ENCODE measurements around the gene ZKSCAN1. TPM values are rescaled to one million over a fixed set of nuclear protein-coding genes. Genes with fewer than 3 reads are reported as not detected.
"Not testable (repeated sequence)": the region's sequence is repeated elsewhere in the genome, so short reads cannot be mapped to it uniquely, and the experiment has no call there.

ZKSCAN1 gene
- 35.3 TPM for total RNA-seq

- DNase-seq (ENCODE audit: low read depth in 2 of 3, low spot score in 2 of 3): peak; percentile 77 to 96 (median 92)
These were observed at the start of gene ZKSCAN1 for GRCh38 chr7:100015232-100016214. TSS of gene ZKSCAN1 (plus strand) at chr7:100015596. CDS start at chr7:100023507, 7,911 bp downstream.

DNA sequence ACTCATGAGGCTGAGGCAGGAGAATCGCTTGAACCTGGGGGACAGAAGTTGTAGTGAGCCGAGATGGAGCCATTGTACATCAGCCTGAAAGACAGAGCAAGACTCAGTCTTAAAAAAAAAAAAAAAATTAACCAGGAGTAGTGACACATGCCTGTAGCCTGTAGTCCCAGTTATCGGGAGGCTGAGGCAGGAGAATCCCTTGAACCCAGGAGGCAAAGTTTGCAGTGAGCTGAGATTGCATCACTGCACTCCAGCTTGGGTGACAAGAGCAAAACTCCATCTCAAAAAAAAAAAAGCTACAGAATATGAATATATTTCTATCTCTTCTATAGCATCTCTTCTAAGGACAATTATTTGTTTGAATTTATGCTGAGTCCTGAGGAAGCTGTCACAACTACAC is 46.1 kb upstream of the ZKSCAN1 start:
- DNase-seq (ENCODE audit: low read depth in 2 of 3, low spot score in 2 of 3): no peak

DNA sequence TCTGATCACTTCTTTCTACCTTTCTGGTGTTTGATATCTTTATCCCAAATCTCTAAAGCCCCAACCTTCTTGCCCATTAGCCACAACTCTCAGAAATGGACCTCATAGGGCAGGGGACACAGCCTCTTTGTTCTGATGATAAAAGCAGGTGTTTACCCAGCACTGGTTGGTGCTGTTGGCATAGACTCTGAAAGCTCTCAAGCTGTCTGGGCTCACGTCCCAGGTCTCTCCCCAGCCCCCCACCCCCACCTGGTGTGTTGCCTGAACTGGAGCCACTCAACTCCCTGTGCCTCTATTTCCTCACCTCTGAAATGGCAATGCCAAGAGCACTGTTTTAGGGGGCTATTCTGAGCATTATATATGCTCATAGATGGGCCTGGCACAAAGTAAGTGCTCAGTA is 45.6 kb upstream of the ZKSCAN1 start:
- not testable (repeated sequence) for DNase-seq (ENCODE audit: low read depth in 2 of 3, low spot score in 2 of 3)

- DNase-seq (ENCODE audit: low read depth in 2 of 3, low spot score in 2 of 3): no peak
These were observed 44.2 kb upstream of the ZKSCAN1 start for GRCh38 chr7:99971242-99971641.

DNA sequence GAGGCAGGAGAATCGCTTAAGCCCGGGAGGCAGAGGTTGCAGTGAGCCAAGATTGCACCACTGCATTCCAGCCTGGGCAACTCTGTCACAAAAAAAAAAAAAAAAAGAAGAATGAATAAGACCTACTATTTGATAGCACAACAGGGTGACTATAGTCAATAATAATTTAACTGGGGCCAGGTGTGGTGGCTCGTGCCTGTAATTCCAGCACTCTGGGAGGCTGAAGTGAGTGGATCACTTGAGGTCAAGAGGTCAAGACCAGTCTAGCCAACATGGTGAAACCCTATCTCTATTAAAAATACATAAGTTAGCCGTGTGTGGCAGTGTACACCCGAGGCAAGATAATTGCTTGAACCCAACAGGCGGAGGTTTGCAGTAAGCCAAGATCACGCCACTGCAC is 41.6 kb upstream of the ZKSCAN1 start:
- DNase-seq (ENCODE audit: low read depth in 2 of 3, low spot score in 2 of 3): not testable (repeated sequence)

DNA sequence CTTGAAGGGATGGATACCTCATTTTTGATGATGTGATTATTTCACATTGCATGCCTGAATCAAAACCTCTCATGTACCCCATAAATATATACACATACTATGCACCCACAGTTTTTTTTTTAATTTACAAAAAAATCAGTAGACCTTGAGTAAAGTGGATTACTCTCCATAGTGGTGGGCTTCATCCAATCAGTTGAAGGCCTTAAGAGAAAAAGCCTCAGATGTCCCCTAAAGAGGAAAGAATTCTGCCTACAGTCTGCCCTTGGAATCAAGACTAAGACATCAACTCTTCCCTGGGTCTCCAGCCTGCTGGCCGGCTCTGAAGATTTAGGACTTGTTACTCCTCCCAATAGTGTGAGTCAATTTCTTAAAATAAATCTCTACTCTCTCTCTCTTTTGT is 40.7 kb upstream of the ZKSCAN1 start:
- DNase-seq (ENCODE audit: low read depth in 2 of 3, low spot score in 2 of 3): no peak

DNA sequence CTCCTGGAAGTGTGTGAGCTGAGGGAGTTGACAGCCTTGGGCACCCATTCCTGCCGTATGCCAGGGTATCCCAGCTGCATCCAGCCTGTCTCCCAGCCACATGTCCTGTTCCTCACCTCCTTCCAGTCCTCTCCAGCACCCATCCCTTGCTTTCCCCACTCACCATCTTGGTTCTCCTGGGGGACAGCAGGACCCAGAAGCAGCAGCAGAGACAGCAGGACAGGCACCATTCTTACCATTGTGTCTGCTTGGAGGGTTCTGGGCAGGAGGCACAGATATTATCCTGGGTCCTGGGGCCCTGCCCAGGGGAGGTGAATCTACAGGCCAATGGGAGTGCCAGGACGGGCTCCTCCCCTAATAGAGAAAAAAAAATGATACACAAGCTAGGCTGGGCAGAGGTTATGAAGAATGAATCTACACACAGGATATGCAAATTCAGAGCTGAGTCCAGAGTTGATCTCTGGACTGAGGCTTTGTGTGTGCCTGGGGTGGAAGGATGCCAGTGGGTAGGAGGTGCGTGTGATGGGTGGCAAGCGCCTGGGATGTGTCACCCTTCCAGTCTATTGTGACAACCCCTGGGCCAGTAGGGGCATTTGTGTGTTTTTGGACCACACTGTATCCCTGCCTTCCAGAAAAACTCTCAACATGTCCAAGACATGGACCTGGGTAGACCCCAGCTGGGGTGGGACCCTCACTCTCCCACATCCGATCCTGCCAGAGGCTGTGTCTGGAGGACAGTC is 39.4 kb upstream of the ZKSCAN1 start, which contains the start of gene AZGP1:
TSS of gene AZGP1 (minus strand) at position 250 of the 740 bp plus-strand sequence. CDS start at position 239, 11 bp downstream.
- no peak for DNase-seq (ENCODE audit: low read depth in 2 of 3, low spot score in 2 of 3)

DNA sequence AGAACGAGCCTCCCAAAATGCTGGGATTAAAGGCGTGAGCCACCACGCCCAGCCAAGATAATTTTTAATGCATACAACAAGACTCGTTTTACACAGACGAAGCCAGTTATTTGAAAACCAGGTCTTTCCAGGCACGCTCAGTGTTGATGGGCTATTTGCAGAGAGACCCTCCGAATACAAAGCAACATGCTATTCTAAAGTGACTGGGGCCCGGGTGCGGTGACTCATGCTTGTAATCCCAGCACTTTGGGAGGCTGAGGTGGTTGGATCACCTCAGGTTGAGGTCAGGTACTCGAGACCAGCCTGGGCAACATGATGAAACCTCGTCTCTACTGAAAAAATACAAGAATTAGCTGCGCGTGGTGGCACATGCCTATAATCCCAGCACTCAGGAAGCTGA is 38.8 kb upstream of the ZKSCAN1 start:
- DNase-seq (ENCODE audit: low read depth in 2 of 3, low spot score in 2 of 3): no peak

- DNase-seq (ENCODE audit: low read depth in 2 of 3, low spot score in 2 of 3): peak in 1 of 3 donors; percentile 46
These were observed 35.6 kb upstream of the ZKSCAN1 start for GRCh38 chr7:99979814-99980225.

- not testable (repeated sequence) for DNase-seq (ENCODE audit: low read depth in 2 of 3, low spot score in 2 of 3)
These were observed 34.9 kb upstream of the ZKSCAN1 start for GRCh38 chr7:99980448-99980872.

GRCh38 chr7:99981066-99981465 is 34.3 kb upstream of the ZKSCAN1 start:
- DNase-seq (ENCODE audit: low read depth in 2 of 3, low spot score in 2 of 3): not testable (repeated sequence)

DNA sequence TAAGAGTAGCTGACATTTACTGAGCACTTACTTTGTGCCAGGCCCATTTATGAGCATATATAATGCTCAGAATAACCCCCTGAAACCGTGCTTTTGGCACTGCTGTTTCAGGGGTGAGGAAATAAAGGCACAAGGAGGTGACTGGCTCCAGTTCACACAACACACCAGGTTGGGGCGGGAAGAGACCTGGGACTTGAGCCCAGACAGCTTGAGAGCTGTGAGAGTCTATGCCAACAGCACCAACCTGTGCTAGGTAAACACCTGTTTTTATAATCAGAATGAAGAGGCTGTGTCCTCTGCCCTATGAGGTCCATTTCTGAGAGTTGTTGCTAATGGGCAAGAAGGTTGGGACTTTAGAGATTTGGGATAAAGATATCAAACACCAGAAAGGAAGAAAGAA is 30.8 kb upstream of the ZKSCAN1 start:
- no peak for DNase-seq (ENCODE audit: low read depth in 2 of 3, low spot score in 2 of 3)

DNA sequence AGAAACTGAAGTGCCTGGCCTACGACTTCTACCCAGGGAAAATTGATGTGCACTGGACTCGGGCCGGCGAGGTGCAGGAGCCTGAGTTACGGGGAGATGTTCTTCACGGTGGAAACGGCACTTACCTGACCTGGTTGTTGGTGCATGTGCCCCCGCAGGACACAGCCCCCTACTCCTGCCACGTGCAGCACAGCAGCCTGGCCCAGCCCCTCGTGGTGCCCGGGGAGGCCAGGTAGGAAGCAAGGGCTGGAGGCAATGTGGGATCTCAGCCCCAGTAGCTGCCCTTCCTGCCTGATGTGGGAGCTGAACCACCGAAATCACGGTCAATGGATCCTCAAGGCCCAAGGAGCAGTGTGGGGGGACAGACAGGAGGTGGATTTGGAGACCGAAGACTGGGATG is 28.1 kb upstream of the ZKSCAN1 start:
- not testable (repeated sequence) for DNase-seq (ENCODE audit: low read depth in 2 of 3, low spot score in 2 of 3)

DNA sequence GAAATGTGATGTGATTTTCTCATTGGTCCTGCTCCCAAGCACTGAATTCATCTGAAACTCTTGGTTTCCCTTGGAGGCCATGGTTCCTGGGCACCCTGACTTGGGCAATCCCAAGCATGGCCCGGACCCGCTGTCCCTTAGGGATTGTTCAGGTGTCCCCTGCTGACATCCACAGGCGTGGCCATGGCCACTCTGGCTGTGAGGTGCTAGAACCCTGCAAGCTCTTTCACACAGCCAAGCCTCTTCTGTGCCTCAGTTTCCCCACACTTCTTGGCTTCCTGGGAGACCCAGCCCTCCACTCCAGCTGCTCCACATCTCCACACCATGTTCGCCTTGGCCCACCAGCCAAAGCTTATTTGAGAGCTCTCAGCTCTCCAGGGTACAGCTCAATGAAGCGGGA is 27.6 kb upstream of the ZKSCAN1 start:
- DNase-seq (ENCODE audit: low read depth in 2 of 3, low spot score in 2 of 3): no peak

- DNase-seq (ENCODE audit: low read depth in 2 of 3, low spot score in 2 of 3): no peak
These were observed 24.9 kb upstream of the ZKSCAN1 start for GRCh38 chr7:99990460-99990852.

DNA sequence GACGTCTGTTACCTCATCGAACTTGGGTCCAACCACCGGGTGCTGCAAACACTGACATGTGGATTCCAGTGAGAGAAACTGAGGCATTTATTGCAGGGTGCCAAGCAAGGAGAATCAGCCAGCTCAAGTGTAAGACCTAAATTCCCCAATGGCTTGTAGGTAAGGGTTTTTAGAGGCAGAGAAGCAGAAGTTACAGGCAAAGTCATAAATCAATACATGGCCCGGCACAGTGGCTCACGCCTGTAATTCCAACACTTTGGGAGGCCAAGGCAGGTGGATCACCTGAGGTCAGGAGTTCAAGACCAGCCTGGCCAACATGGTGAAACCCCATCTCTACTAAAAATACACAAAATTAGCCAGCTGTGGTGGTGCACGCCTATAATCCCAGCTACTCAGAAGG is 23.9 kb upstream of the ZKSCAN1 start:
- DNase-seq (ENCODE audit: low read depth in 2 of 3, low spot score in 2 of 3): not testable (repeated sequence)

DNA sequence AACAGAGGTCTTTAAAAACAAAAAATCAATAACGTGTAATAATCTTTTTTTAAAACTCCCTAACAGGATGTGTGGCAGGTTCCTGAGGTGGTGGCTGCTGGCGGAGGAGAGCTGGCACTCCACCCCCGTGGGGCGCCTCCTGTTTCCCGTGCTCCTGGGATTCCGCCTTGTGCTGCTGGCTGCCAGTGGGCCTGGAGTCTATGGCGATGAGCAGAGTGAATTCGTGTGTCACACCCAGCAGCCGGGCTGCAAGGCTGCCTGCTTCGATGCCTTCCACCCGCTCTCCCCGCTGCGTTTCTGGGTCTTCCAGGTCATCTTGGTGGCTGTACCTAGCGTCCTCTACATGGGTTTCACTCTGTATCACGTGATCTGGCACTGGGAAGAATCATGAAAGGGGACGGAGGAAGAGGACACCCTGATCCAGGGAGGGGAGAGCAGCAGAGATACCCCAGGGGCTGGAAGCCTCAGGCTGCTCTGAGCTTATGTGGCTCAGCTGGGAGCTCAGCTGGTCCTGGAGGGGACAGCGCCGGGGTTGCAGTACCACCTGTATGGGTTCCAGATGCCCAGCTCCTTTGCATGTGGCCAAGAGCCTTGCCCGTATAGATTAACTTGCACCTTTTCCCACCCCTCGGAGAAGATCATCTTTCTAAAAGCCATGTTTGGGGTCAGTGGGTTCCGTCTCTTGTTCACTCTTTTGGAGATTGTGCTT is 22.9 kb upstream of the ZKSCAN1 start:
- no peak for DNase-seq (ENCODE audit: low read depth in 2 of 3, low spot score in 2 of 3)

GRCh38 chr7:99994819-99995218 is 20.6 kb upstream of the ZKSCAN1 start:
- no peak for DNase-seq (ENCODE audit: low read depth in 2 of 3, low spot score in 2 of 3)

- no peak for DNase-seq (ENCODE audit: low read depth in 2 of 3, low spot score in 2 of 3)
These were observed 18.4 kb upstream of the ZKSCAN1 start for GRCh38 chr7:99996755-99997544.

DNA sequence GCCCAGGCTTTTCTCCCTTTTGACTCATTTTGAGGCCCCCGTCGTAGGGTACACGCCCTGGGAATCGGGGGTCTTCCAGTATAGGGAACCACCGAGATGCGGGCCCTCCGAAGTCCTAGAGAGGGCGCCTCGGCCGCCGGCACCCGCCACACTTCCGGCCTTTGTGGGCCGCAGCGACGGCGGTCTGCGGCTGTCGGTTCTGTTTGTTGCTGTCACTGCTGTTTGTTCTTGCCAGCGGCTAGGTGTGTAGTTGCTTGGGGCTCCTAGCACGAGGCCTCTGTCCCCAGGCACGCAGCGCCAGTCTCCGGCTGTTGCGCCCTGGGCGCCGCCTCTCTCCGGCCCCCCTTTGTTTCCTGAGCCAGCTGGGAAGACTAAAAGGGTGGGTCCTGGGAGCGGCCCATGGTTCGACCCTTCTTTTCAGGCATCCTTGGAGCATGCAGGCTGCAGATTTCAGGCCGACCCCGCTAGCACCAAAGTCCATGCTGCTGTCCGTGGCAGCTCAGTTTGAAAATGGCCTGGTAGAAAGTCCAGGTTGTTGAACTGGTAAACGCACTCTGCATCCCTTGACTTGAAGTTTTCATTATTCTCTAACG is 17.8 kb upstream of the ZKSCAN1 start:
- peak; percentile 52 to 85 (median 80) for DNase-seq (ENCODE audit: low read depth in 2 of 3, low spot score in 2 of 3)
